HG03571 (cell line): ENCODE measurements around the gene TBC1D32.
A peak's percentile ranks its signal among the peaks of the same experiment; 100 is the strongest.
"Not testable (repeated sequence)": the region's sequence is repeated elsewhere in the genome, so short reads cannot be mapped to it uniquely, and the experiment has no call there.

Experiments used
- ATAC-seq: cut with Tn5 transposase; IDR thresholded peaks from one replicate; pipeline ENCODE4 v1.9.1; 2021; ENCODE audit not compliant: unreplicated experiment

Gene TBC1D32, protein sequence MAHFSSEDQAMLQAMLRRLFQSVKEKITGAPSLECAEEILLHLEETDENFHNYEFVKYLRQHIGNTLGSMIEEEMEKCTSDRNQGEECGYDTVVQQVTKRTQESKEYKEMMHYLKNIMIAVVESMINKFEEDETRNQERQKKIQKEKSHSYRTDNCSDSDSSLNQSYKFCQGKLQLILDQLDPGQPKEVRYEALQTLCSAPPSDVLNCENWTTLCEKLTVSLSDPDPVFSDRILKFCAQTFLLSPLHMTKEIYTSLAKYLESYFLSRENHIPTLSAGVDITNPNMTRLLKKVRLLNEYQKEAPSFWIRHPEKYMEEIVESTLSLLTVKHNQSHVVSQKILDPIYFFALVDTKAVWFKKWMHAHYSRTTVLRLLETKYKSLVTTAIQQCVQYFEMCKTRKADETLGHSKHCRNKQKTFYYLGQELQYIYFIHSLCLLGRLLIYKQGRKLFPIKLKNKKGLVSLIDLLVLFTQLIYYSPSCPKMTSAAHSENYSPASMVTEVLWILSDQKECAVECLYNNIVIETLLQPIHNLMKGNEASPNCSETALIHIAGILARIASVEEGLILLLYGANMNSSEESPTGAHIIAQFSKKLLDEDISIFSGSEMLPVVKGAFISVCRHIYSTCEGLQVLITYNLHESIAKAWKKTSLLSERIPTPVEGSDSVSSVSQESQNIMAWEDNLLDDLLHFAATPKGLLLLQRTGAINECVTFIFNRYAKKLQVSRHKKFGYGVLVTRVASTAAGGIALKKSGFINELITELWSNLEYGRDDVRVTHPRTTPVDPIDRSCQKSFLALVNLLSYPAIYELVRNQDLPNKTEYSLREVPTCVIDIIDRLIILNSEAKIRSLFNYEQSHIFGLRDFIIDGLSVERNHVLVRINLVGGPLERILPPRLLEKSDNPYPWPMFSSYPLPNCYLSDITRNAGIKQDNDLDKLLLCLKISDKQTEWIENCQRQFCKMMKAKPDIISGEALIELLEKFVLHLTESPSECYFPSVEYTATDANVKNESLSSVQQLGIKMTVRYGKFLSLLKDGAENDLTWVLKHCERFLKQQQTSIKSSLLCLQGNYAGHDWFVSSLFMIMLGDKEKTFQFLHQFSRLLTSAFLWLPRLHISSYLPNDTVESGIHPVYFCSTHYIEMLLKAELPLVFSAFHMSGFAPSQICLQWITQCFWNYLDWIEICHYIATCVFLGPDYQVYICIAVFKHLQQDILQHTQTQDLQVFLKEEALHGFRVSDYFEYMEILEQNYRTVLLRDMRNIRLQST

DNA sequence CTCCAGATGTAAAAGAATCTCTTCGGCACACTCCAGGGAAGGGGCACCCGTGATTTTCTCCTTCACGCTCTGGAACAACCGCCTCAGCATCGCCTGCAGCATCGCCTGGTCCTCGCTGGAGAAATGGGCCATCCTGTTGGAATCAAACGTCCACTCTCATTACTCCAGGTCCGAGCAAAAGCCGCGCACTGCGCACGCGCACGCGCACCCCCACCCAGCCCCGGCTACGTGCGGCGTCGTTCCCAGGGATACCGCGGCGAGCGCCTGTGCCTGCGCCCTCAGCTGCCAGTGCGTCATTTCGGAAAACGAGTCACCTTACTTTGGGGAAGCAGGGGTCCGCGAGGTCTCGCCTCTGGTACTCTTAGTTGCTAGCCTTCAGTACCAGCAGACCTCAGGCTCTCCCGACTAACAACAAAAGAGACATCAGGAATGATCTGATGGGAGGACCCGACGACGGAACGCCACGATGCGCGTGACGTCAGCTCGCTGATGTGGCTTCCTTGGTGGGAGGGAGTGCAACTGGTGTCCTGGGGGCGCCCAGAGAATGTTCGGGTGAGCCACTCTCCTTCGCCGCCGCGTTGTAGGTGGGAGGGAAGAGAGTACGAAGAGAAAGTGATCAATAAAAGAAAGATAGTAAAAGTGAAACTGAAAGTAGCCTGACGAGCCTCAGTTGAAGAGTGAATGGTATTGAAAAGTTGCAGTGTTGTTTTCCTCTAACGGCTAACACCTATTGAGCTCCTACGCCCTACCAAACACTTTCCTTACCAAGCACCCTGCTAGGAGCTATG, at the start of gene TBC1D32:
TBC1D32 (minus strand) TSS at position 182 of the 788 bp plus-strand sequence; CDS start at position 132, 50 bp downstream.
- ATAC-seq: peak; percentile 94

DNA sequence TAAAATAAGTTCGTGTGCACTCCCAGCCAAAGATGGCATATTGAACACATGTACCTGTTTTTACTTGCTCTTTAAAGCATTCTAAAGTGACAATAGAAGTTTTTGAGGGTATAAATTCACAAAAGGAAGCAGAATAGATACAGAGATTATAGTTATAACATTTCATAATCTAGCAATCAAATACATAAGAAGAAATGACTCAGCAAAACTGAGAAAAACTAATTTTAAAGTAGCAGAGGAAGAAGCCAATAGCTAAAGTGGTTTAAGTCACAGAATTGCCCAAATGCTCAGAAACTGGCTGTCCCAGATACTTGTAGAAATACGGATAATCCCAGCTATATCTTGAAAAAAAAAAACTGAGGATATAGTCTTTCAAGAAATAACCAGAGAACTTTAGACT, 49.2 kb upstream of the TBC1D32 start:
- no peak for ATAC-seq

DNA sequence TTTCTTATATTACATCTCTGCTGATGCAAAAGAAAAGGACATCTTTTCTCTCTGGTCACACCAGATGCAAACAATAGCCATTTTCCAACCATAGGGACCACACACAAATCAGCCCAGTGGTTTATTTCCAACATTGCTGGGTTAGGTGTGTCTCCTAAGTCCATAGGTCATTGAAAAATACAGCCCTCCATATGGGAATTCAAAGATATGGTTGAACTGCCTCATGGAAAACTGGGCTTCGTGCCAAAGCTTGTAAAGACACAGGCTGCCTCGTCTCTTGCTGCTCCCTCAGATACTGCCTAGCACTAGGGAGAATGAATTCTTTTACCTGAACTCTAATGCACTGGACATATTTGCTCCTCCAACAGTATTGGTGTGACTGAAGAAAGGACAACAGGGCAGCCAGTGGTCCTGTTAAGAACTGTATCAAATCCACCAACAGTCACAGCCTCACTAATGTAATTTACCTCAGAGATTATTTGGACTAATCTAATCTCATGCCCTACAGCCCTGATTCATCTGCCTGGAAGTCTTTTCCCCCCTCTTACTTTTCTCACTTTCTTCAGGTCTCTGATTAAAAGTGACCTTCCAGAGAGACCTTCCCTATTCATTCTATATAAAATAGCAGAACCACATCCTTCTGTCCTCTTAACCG, 48.3 kb upstream of the TBC1D32 start:
- no peak for ATAC-seq

DNA sequence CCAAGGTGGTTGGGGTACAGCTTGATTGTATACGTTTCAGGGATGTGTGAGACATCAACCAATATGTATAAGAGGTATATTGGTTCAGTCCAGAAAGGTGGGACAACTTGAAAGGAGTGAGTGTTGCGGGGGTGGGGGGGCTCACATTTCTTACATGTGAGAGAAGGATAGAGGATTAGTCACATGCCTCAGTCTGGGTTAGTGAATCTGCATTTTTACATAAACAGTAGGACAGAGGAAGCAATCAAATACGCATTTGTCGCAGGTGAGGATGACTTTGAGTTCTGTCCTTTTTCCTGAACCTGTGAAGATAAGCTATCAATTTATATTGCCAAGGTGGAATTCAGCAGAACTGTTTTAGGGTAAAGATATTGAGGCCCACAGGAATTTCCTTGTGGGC, 42.1 kb upstream of the TBC1D32 start:
- ATAC-seq: no peak

DNA sequence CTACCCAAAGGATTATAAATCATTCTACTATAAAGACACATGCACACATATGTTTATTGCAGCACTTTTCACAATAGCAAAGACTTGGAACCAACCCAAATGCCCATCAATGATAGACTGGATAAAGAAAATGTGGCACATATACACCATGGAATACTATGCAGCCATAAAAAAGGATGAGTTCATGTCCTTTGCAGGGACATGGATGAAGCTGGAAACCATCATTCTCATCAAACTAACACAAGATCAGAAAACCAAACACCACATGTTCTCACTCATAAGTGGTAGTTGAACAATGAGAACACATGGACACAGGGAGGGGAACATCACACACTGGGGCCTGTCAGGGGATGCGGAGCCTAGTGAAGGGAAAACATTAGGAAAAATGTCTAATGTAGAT, 39.9 kb upstream of the TBC1D32 start:
- ATAC-seq: not testable (repeated sequence)

DNA sequence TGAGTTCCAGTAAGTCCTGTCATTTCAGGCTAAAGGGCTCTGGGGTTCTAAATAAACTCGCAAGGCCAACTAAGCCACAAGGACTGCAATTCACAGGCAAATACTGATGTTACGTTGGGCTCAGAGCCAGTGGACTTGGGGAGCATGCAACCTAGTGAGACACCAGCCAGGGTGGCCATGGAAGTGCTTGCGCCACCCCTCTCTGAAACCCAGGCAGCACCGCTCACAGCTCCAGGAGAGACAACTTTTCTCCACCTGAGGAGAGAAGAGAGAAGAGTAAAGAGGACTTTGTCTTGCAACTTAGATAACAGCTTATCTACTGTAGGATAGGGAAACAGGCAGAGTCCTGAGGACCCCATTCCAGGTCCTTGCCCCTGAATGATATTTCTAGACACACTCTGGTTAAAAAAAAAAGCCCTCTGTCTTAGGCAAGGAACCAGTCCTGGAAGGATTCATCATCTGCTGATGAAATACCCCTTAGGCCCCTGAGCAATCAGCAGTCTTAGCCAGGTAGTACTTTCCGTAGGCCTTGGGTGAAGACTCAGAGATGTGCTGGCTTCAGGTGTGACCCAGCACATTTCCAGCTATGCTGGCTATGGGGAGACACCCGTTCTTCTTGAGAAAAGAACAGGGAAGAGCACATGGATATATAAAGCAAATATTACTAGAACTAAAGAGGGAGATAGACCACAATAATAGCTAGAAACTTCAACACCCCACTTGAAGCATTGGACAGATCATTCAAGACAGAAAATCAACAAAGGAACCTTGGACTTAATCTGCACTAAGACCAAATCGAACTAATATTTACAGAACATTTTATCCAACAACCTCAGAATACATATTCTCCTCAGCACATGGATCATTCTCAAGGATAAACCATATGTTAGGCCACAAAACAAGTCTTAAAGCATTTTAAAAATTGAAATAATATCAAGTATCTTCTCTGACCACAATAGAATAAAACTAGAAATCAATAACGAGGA, 31.5 kb upstream of the TBC1D32 start:
- ATAC-seq: no peak

DNA sequence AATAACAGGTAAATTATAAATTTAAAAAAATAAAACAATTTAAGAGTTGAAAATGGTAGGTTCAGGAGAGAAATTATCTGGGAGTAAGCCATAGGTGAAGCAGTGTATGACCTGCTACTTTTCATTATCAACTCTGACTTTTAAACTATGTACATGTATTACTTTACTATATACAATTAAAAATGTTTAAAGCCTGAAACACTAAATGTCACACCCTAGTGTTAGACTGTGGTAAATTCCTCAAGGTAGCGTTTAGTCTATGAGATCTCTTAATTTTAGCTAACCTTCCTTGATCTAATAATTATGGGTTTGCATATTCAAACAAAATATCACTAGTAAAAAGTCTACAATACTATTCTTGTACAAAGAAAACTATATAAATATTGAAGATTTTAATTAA, 22.3 kb upstream of the TBC1D32 start:
- no peak for ATAC-seq

DNA sequence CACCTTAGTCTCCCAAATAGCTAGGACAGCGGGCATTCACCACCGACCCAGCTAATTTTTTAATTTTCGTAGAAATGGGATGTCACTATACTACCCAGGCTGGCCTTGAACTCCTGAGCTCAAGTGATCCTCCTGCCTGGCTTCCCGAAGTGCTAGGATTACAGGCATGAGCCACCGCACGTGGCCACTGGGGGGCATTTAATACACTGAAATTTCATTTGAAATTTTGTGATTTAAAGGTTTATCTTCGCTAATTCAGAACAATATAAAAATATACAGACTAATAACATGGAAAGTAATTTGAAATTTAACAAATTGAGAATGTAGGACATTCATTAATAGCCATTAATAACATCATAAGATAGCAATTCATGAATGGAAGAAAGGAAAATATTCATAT, 20.5 kb upstream of the TBC1D32 start:
- no peak for ATAC-seq

DNA sequence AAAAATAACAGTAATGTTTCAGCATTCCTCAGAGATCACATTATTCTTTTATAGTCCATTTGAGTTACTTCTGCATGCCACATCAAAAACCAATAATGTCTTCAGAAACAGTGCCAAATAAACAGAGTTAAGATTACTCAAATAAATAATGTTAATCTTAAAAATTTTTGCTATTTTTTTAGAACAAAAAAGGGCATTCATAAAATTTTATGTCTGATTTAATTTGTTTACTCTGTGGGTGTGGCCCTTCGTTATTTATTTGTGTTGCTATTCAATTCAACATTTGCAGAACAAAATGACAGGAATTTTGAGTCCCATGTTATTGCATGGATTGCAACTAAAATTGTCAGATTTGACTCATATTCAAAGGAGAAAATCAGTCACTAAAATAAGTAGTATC, 18.7 kb upstream of the TBC1D32 start:
- ATAC-seq: no peak

DNA sequence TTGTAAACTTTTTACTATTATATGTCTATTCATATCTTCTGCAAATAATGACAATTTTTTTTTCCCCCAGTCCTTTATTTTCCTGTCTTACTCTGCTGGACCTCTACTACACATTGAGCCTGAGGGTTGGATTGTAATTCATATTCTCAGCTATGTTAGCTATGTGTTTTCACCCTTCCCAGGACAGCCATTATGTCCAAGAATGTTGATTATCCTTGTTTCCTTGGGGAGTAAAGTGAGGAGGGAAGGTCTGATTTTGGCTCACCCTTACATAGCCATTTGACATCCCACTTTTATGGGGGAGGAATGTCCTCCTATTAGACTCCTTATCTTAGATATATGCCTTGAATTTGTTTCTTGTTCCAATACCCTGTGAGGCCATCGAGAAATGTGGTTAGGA, 17.6 kb upstream of the TBC1D32 start:
- ATAC-seq: no peak

DNA sequence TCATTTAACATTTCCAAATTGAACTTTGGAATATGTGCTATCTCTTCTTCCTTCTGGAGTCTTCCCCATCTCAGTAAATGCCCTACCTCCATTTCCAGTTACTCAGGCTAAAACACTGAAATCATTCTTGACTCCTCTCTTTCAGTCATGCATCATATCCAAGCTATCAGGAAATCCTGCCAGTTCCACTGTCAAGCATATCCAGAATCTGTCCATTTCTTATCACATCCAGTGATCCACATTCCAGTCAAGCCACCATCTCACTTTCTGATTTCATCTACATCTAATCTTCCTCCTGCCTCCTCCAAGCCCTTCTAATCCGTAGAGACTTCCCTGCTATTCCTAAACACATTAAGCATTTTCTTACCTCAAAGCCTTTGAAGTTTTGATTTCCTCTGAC, 15.3 kb upstream of the TBC1D32 start:
- no peak for ATAC-seq

DNA sequence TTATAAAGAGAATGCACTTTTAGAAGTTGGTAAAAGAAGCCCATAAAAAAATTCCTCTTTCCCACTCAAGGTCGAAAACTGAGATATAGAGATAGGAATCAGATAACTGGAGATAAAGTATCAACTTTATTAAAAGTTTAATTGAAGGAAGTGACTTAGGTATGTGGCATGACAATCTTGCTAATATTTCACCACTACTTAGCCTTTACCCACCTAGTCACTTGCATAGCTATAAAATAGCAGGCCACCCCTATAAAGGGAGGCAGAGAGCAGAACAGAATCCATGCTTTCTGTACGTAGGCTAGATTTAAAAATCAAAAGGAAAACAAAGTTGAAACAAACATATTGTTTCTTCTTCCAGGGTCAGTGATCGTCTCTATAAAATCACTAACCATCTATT, 13.2 kb upstream of the TBC1D32 start:
- ATAC-seq: no peak

DNA sequence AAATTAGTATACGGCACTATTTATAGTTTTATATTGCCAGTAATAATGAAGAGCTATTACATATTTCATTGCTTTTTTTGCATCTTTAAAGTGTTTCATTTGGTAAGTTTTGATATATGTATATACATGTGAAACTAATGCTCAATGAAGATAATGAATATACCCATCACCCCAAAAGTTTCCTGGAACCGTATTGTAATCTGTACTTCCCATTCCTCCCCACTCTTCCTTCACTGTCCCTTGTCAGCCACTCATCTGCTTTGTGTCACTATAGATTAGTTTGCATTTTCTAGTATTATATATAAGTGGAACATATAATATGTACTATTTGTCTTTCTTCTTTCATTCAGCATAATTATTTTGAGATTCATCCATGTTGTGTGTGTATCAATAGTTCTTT, 10.3 kb upstream of the TBC1D32 start:
- no peak for ATAC-seq

DNA sequence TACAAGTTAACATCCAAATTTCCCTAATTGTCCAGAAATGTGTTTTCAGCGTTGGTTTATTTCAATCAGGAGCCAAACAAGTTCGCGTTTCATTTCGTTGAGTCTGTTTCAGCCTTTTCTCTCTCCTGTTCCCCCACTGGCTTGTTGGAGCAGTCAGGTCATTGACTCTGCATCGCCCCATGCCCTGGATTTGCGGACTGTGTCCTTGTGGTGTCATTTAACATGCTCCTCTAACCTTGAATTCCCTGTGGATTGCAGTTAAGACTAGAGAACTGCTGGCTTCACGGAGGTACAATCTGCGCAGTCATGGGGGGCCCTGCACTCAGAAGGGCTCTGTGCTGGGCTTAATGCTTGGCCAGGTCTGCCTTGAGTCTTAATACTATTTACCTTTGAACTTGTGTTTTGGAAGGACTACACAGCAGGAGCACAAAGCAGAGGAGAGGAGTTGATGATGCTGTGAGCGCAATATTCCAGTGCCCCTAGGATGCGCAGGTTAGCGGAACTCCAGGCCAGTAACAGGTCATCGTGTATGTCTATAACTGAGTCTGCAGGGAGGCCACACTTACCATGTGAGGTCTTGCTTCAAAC, 5.5 kb upstream of the TBC1D32 start:
- no peak for ATAC-seq

DNA sequence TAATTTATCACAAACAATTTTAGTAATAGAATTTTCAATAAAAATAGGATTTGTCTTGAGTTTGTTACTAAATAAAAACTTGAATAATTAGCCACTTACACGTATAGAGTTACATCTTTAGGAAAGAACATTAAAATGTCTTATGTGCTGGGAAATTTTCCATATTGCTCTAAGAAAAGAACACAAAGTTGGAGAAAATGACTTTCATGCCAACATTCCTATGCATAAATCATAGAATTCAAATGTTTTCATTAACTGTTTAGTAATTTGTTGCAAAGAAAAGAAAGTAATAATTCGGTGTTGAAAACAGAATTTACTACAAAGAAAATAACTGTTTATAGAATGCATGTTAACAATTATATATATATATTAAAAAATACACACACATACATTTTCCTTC, 4.7 kb upstream of the TBC1D32 start:
- ATAC-seq: no peak

DNA sequence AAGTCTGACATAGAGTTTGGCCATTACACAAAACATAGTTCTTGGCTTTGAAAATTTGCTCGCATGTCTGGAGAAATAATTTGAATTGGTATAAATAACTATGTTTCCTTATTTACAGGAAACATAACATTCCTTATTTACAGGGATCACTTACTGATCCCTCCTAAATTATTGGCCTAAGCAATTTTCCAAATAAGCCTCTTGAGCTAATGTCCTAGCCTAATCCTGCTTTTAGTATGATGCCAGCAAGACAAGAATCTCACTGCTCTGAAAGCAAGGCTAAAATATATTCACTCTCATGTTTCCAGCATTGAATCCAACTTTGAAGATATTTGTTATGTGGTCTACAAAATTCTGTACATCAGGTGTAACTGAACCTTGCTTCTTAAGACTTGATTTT, 4.1 kb upstream of the TBC1D32 start:
- no peak for ATAC-seq

DNA sequence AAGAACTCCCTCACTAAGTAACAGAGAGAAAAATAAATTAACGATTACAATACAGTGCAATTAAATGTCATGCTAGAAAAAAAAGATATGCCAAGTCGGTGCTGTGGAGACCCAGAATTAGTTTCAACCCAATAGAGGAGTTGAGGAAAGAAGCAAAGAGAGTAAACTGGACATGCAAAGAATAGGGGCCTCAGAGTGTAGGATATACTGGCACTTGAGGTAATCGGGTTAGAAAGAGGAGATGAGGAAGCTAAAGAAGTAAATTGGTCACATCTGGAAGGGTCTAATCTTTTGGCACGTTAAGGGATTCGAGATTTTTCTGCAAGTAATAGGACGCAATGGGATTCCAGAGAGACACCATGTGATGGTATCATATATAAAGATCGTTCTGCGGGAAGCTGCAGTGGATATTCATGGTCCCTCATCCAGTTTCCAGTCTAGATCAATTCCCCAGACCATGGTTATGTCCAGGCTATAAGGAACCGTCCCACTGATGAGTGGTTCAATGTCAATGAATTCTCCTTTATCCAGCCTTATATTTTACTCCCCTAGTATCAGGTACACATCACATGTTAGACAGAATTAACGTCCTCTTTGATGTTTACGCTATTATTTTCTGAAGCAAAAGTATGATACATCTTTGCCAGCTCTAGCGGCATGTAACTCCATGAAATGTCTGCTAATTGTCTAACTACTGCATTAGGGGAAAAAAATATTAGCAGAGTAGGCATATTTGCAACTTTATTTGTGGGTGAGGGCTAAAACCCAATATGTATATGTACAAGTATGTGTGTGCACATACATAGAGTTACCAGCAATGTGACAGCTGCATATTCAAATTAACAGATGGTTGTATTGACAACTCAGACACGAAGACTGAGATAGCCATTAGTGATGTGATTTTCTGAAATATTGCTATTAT, 1.1 kb upstream of the TBC1D32 start:
- no peak for ATAC-seq
